Measurements from ENCODE around the gene BABAM1.

DNA sequence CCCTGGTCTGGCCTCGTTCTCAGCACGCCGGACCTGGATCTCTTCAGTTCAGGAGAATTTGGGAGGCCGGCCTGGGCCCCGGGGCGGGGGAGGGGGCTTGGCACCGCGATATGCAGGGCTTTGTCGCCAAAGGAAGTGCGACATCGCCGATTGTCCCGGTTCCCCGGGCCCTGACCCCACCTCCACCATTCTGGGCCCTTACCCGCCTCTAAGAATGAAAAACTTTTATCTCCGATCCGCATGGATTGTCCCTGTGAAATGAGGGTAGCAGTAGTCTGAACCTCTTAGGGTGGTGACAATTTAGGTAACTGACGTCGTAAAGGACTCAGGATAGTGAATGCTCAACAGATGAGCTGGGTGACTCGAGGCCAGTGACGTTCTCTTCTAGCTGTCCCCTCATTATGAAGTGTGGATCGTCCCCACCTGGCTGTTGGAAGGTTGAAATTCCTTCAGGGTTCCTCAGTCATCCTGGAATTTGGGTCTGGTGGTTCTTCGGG, 42.8 kb downstream of the BABAM1 start:
- no peak for TF ChIP-seq POLR2A (IDR thresholded peaks at IDR 0.05)
- TF ChIP-seq, protein P1, sequence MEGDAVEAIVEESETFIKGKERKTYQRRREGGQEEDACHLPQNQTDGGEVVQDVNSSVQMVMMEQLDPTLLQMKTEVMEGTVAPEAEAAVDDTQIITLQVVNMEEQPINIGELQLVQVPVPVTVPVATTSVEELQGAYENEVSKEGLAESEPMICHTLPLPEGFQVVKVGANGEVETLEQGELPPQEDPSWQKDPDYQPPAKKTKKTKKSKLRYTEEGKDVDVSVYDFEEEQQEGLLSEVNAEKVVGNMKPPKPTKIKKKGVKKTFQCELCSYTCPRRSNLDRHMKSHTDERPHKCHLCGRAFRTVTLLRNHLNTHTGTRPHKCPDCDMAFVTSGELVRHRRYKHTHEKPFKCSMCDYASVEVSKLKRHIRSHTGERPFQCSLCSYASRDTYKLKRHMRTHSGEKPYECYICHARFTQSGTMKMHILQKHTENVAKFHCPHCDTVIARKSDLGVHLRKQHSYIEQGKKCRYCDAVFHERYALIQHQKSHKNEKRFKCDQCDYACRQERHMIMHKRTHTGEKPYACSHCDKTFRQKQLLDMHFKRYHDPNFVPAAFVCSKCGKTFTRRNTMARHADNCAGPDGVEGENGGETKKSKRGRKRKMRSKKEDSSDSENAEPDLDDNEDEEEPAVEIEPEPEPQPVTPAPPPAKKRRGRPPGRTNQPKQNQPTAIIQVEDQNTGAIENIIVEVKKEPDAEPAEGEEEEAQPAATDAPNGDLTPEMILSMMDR (IDR thresholded peaks at IDR 0.05): no peak
